Measurements from ENCODE around the gene SERP2. TPM values are rescaled to one million over a fixed set of nuclear protein-coding genes. Genes with fewer than 3 reads are reported as not detected.

SERP2 gene
- total RNA-seq, 1 experiment from 2014 or later, result 1.8 TPM

DNA sequence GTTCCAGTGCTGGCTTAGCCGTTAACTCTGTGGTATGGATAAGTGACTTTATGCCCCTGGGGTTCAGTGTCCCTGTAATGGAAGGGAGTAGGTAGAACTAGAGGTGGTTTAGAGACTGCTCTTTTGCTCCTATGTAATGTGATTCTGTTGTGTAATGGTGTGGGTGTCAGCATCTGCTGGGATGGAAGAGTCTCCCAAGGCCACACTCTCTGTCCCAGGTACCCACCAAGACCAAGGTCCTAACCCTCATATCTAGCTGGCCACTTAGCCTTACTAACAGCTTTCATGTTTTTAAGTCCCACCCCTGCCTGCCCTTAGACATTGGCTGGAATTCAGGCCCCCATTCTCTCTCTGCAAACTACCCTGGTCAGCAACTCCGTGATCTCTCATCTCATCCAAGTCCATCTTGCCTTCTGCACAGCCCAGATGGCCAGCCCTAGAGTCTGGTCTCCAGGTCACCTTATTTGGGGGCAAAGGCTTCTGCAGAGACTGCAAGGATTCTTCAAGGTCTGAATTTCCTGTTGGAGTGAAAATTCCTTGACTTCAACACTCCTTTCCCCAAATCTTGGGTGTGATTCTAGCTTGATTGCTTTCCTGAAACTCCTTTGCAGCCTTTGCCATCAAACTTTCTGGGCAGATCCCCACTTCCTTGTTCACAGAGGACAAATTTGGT lies 48.4 kb downstream of the SERP2 start:
- H3K4me1 ChIP-seq (ENCODE audit: insufficient read depth, low read length), result peaks cover under 1% of the 10 kb centered on the region
- H2BK5ac ChIP-seq (ENCODE audit: insufficient read length, low read length), result no peak overlapping the region
- no peaks in the 10 kb centered on the region for H3K79me1 ChIP-seq (ENCODE audit: insufficient read depth, low read depth, low read length, poor library complexity, severe bottlenecking)
- TF ChIP-seq, protein P1, sequence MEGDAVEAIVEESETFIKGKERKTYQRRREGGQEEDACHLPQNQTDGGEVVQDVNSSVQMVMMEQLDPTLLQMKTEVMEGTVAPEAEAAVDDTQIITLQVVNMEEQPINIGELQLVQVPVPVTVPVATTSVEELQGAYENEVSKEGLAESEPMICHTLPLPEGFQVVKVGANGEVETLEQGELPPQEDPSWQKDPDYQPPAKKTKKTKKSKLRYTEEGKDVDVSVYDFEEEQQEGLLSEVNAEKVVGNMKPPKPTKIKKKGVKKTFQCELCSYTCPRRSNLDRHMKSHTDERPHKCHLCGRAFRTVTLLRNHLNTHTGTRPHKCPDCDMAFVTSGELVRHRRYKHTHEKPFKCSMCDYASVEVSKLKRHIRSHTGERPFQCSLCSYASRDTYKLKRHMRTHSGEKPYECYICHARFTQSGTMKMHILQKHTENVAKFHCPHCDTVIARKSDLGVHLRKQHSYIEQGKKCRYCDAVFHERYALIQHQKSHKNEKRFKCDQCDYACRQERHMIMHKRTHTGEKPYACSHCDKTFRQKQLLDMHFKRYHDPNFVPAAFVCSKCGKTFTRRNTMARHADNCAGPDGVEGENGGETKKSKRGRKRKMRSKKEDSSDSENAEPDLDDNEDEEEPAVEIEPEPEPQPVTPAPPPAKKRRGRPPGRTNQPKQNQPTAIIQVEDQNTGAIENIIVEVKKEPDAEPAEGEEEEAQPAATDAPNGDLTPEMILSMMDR (conservative IDR thresholded peaks at IDR 0.05), result no peak
- DNase-seq, result no peak
- H4K20me1 ChIP-seq (ENCODE audit: control insufficient read depth, insufficient read depth, insufficient read length), result no peaks in the 10 kb centered on the region
- Mint-ChIP-seq H3K9me3 (peaks cover 3 to 5% of the 10 kb centered on the region in 2 experiments; a peak in 3 of 5 replicates), H3K36me3 (ENCODE audit: insufficient read depth in 1 of 3, low read depth in 3 of 3) (no peaks in the 10 kb centered on the region; a peak in 1 of 7 replicates), H3K27me3 (ENCODE audit: low read depth) (peaks cover 34% of the 10 kb centered on the region), H3K4me3 (no peak overlapping the region), H3K27ac (no peak overlapping the region), H3K4me1 (peaks cover 22 to 32% of the 10 kb centered on the region in 2 experiments)
- H3K4me2 ChIP-seq (ENCODE audit: insufficient read depth, insufficient read length, low read length), result no peak overlapping the region
- no peak overlapping the region for H3K9ac ChIP-seq (ENCODE audit: extremely low read depth, insufficient read length, low read length)
- no peak overlapping the region for H3K23ac ChIP-seq (ENCODE audit: insufficient read length, low read depth, low read length)
- no peaks in the 10 kb centered on the region for H3K79me2 ChIP-seq (ENCODE audit: insufficient read depth, low read length)
- no peak overlapping the region for H3K27ac ChIP-seq (ENCODE audit: insufficient read length, low read depth, low read length)
- no peak overlapping the region for H2BK20ac ChIP-seq (ENCODE audit: low read depth, low read length, poor library complexity, severe bottlenecking)
- H2BK120ac ChIP-seq (ENCODE audit: low read depth, low read length, poor library complexity, severe bottlenecking), result no peak overlapping the region
- no peaks in the 10 kb centered on the region; the same call in 1 of the 2 replicates for H3K27me3 ChIP-seq (ENCODE audit: insufficient read depth, low read length)
- H2AK5ac ChIP-seq (ENCODE audit: insufficient read length, low read length), result no peak overlapping the region
- H2BK12ac ChIP-seq (ENCODE audit: insufficient read length, low read depth, low read length), result no peak overlapping the region
- no peak overlapping the region for H3K4ac ChIP-seq (ENCODE audit: low read depth, low read length)
- no CpG with 5 or more reads among the region's 2 CpGs for WGBS (ENCODE audit: extremely low coverage, insufficient read length, low lambda C conversion rate)
- no peak overlapping the region for H4K5ac ChIP-seq (ENCODE audit: insufficient read length, low read depth, low read length)
- H3K56ac ChIP-seq (ENCODE audit: insufficient read length, low read depth, low read length), result no peak overlapping the region
- H3K9me3 ChIP-seq (ENCODE audit: control insufficient read depth, low read depth, low read length), result no peaks in the 10 kb centered on the region
- H4K8ac ChIP-seq (replicated peaks; ENCODE audit: insufficient read length, low read depth, low read length), result no peak overlapping the region
- H2AFZ ChIP-seq (ENCODE audit: low read length), result no peak overlapping the region
- H4K91ac ChIP-seq (ENCODE audit: insufficient read length, low read depth, low read length), result no peak overlapping the region
- H3K14ac ChIP-seq (ENCODE audit: insufficient read depth, low read length), result no peak overlapping the region
- no peaks in the 10 kb centered on the region for H3K23me2 ChIP-seq (ENCODE audit: insufficient read length, low read depth, low read length, poor library complexity, severe bottlenecking)
- no peak overlapping the region for H3T11ph ChIP-seq (ENCODE audit: low read length)
- no peak overlapping the region for H2BK15ac ChIP-seq (ENCODE audit: low read depth, low read length)
- H3K18ac ChIP-seq (ENCODE audit: insufficient read length, low read depth, low read length), result no peak overlapping the region
